Measurements from ENCODE around the gene IL17RE.

IL17RE gene

GRCh38 chr3:9916346-9916733 lies 13.7 kb downstream of the IL17RE start:
- Histone ChIP-seq H3K27ac (replicated peaks) (no peak overlapping the region), H3K27me3 (ENCODE audit: insufficient read depth, poor library complexity, severe bottlenecking) (no peaks in the 10 kb centered on the region), H3K4me3 (replicated peaks; ENCODE audit: insufficient read depth, low read length) (no peak overlapping the region)
- DNase-seq (ENCODE audit: low read depth in 1 of 2, low spot score in 1 of 2) = no peak
- TF ChIP-seq REST (IDR thresholded peaks at IDR 0.05; ENCODE audit: insufficient replicate concordance, low read depth) (no peak), POLR2AphosphoS5 (IDR thresholded peaks at IDR 0.05; ENCODE audit: low read depth) (no peak), SPI1 (IDR thresholded peaks at IDR 0.05; ENCODE audit: borderline replicate concordance, low read depth) (no peak), CTCF (IDR thresholded peaks at IDR 0.05; ENCODE audit: insufficient read depth, low read length) (no peak), GABPA (IDR thresholded peaks at IDR 0.05; ENCODE audit: low read depth) (no peak)

GRCh38 chr3:9916734-9917680 lies 14.4 kb downstream of the IL17RE start, which contains the start of gene IL17RC:
Gene IL17RC, plus strand, starts transcription at chr3:9917098. Its CDS starts 218 bp downstream, at chr3:9917316.
- no peak within 1 kb of the TSS for H3K27ac ChIP-seq (replicated peaks)
- no peak for DNase-seq (ENCODE audit: low read depth in 1 of 2, low spot score in 1 of 2)
- H3K27me3 ChIP-seq (ENCODE audit: insufficient read depth, poor library complexity, severe bottlenecking) = no peaks in the 10 kb centered on the region
- TF ChIP-seq REST (IDR thresholded peaks at IDR 0.05; ENCODE audit: insufficient replicate concordance, low read depth) = no peak
- TF ChIP-seq POLR2AphosphoS5 (IDR thresholded peaks at IDR 0.05; ENCODE audit: low read depth) = no peak
- TF ChIP-seq GABPA (IDR thresholded peaks at IDR 0.05; ENCODE audit: low read depth) = no peak
- no peak for TF ChIP-seq SPI1 (IDR thresholded peaks at IDR 0.05; ENCODE audit: borderline replicate concordance, low read depth)
- no peak for TF ChIP-seq CTCF (IDR thresholded peaks at IDR 0.05; ENCODE audit: insufficient read depth, low read length)
- peak within 1 kb of the TSS; percentile 38; the same call in 1 of the 2 replicates for H3K4me3 ChIP-seq (replicated peaks; ENCODE audit: insufficient read depth, low read length)

GRCh38 chr3:9917820-9918219 lies 15.2 kb downstream of the IL17RE start:
- no peak for DNase-seq (ENCODE audit: low read depth in 1 of 2, low spot score in 1 of 2)
- Histone ChIP-seq H3K27ac (replicated peaks) (no peak overlapping the region), H3K4me3 (replicated peaks; ENCODE audit: insufficient read depth, low read length) (no peak overlapping the region), H3K27me3 (ENCODE audit: insufficient read depth, poor library complexity, severe bottlenecking) (no peaks in the 10 kb centered on the region)
- TF ChIP-seq POLR2AphosphoS5 (IDR thresholded peaks at IDR 0.05; ENCODE audit: low read depth) (no peak), CTCF (IDR thresholded peaks at IDR 0.05; ENCODE audit: insufficient read depth, low read length) (no peak), REST (IDR thresholded peaks at IDR 0.05; ENCODE audit: insufficient replicate concordance, low read depth) (no peak), GABPA (IDR thresholded peaks at IDR 0.05; ENCODE audit: low read depth) (no peak), SPI1 (IDR thresholded peaks at IDR 0.05; ENCODE audit: borderline replicate concordance, low read depth) (no peak)

All from HL-60 (cell line).